ENCODE measurements around the gene JMJD4. TPM values are rescaled to one million over a fixed set of nuclear protein-coding genes. Genes with fewer than 3 reads are reported as not detected.

The JMJD4 gene
- total RNA-seq, 1 experiment from 2014 or later, result 24.4 TPM

GRCh38 chr1:227725046-227725445, 10.1 kb downstream of the JMJD4 start:
- no peak overlapping the region for H3K23ac ChIP-seq (ENCODE audit: insufficient read length, low read depth, low read length)
- no peak overlapping the region for H2BK15ac ChIP-seq (ENCODE audit: low read depth, low read length)
- H3K9me3 ChIP-seq (ENCODE audit: control insufficient read depth, low read depth, low read length), result peaks cover 34% of the 10 kb centered on the region
- H3K79me1 ChIP-seq (ENCODE audit: insufficient read depth, low read depth, low read length, poor library complexity, severe bottlenecking), result no peaks in the 10 kb centered on the region
- no peak overlapping the region for H4K8ac ChIP-seq (replicated peaks; ENCODE audit: insufficient read length, low read depth, low read length)
- H3K27ac ChIP-seq (ENCODE audit: insufficient read length, low read depth, low read length), result no peak overlapping the region
- H4K5ac ChIP-seq (ENCODE audit: insufficient read length, low read depth, low read length), result no peak overlapping the region
- no peak overlapping the region for H3K56ac ChIP-seq (ENCODE audit: insufficient read length, low read depth, low read length)
- H3K4ac ChIP-seq (ENCODE audit: low read depth, low read length), result no peak overlapping the region
- H3K4me1 Mint-ChIP-seq, result peaks cover 16 to 30% of the 10 kb centered on the region in 2 experiments
- no peak overlapping the region for H3K4me2 ChIP-seq (ENCODE audit: insufficient read depth, insufficient read length, low read length)
- no peak overlapping the region for H3K4me3 Mint-ChIP-seq
- no peak overlapping the region for H2BK5ac ChIP-seq (ENCODE audit: insufficient read length, low read length)
- no peak overlapping the region for H3K14ac ChIP-seq (ENCODE audit: insufficient read depth, low read length)
- no peak overlapping the region for H3K27ac Mint-ChIP-seq
- WGBS (ENCODE audit: extremely low coverage, insufficient read length, low lambda C conversion rate), result no CpG with 5 or more reads among the region's 2 CpGs
- peaks cover 43% of the 10 kb centered on the region in 2 experiments for H3K9me3 Mint-ChIP-seq
- H3K79me2 ChIP-seq (ENCODE audit: insufficient read depth, low read length), result no peaks in the 10 kb centered on the region
- peaks cover 14 to 44% (median 31%) of the 10 kb centered on the region in 3 experiments for H3K36me3 Mint-ChIP-seq (ENCODE audit: insufficient read depth in 1 of 3, low read depth in 3 of 3)
- H2AK5ac ChIP-seq (ENCODE audit: insufficient read length, low read length), result no peak overlapping the region
- no peak overlapping the region for H2BK12ac ChIP-seq (ENCODE audit: insufficient read length, low read depth, low read length)
- H3K27me3 Mint-ChIP-seq (ENCODE audit: low read depth), result peaks cover 25% of the 10 kb centered on the region
- no peak overlapping the region for H2BK20ac ChIP-seq (ENCODE audit: low read depth, low read length, poor library complexity, severe bottlenecking)
- H3K9ac ChIP-seq (ENCODE audit: extremely low read depth, insufficient read length, low read length), result no peak overlapping the region
- no peak overlapping the region for H2AFZ ChIP-seq (ENCODE audit: low read length)
- H3T11ph ChIP-seq (ENCODE audit: low read length), result no peak overlapping the region
- peaks cover 2% of the 10 kb centered on the region for H4K20me1 ChIP-seq (ENCODE audit: control insufficient read depth, insufficient read depth, insufficient read length)
- H3K27me3 ChIP-seq (ENCODE audit: insufficient read depth, low read length), result no peaks in the 10 kb centered on the region
- no peak overlapping the region for H2BK120ac ChIP-seq (ENCODE audit: low read depth, low read length, poor library complexity, severe bottlenecking)
- H3K23me2 ChIP-seq (ENCODE audit: insufficient read length, low read depth, low read length, poor library complexity, severe bottlenecking), result peaks cover 5% of the 10 kb centered on the region
- DNase-seq, result no peak
- H3K18ac ChIP-seq (ENCODE audit: insufficient read length, low read depth, low read length), result no peak overlapping the region
- no peak overlapping the region for H4K91ac ChIP-seq (ENCODE audit: insufficient read length, low read depth, low read length)
- peaks cover 2% of the 10 kb centered on the region; the same call in 1 of the 2 replicates for H3K4me1 ChIP-seq (ENCODE audit: insufficient read depth, low read length)
- TF ChIP-seq, protein P1, sequence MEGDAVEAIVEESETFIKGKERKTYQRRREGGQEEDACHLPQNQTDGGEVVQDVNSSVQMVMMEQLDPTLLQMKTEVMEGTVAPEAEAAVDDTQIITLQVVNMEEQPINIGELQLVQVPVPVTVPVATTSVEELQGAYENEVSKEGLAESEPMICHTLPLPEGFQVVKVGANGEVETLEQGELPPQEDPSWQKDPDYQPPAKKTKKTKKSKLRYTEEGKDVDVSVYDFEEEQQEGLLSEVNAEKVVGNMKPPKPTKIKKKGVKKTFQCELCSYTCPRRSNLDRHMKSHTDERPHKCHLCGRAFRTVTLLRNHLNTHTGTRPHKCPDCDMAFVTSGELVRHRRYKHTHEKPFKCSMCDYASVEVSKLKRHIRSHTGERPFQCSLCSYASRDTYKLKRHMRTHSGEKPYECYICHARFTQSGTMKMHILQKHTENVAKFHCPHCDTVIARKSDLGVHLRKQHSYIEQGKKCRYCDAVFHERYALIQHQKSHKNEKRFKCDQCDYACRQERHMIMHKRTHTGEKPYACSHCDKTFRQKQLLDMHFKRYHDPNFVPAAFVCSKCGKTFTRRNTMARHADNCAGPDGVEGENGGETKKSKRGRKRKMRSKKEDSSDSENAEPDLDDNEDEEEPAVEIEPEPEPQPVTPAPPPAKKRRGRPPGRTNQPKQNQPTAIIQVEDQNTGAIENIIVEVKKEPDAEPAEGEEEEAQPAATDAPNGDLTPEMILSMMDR (conservative IDR thresholded peaks at IDR 0.05), result no peak

All from H9 (cell line).